Stimulated activated CD8-positive, alpha-beta memory T cell treated with anti-CD3 and anti-CD28 coated beads, Interleukin-12 subunit alpha, Interleukin-12 subunit beta, amount 100 ng/mL, for 24 hours (primary cell): ENCODE measurements around the gene MORN3.
"Not testable (repeated sequence)": the region's sequence is repeated elsewhere in the genome, so short reads cannot be mapped to it uniquely, and the experiment has no call there.

Source experiments
- DNase-seq: peaks from one replicate; pipeline ENCODE4 v3.0.0-alpha.2; 2020; ENCODE audit errors: extremely low read depth

MORN3 gene

GRCh38 chr12:121692744-121693143 is 23.3 kb upstream of the MORN3 start:
- DNase-seq = not testable (repeated sequence)

GRCh38 chr12:121689430-121689829 is 20.0 kb upstream of the MORN3 start:
- DNase-seq = no peak

GRCh38 chr12:121688966-121689365 is 19.5 kb upstream of the MORN3 start:
- DNase-seq = no peak

- DNase-seq = not testable (repeated sequence)
These were observed 10.3 kb upstream of the MORN3 start for GRCh38 chr12:121679661-121680197.

- no peak for DNase-seq
These were observed 9.4 kb upstream of the MORN3 start for GRCh38 chr12:121678716-121679300.

GRCh38 chr12:121678305-121678704 is 8.9 kb upstream of the MORN3 start:
- no peak for DNase-seq

GRCh38 chr12:121676190-121676589 is 6.7 kb upstream of the MORN3 start:
- no peak for DNase-seq

GRCh38 chr12:121673013-121673511 is 3.6 kb upstream of the MORN3 start:
- no peak for DNase-seq

GRCh38 chr12:121668750-121669520 is 519 bp downstream of the MORN3 start:
- no peak for DNase-seq

GRCh38 chr12:121666829-121667228 is 2.6 kb downstream of the MORN3 start:
- not testable (repeated sequence) for DNase-seq

GRCh38 chr12:121663610-121663929 is 5.9 kb downstream of the MORN3 start:
- no peak for DNase-seq

GRCh38 chr12:121661353-121662105 is 7.9 kb downstream of the MORN3 start:
- DNase-seq = not testable (repeated sequence)

- DNase-seq = no peak
These were observed 12.0 kb downstream of the MORN3 start for GRCh38 chr12:121657305-121658008.

- DNase-seq = no peak
These were observed 13.3 kb downstream of the MORN3 start for GRCh38 chr12:121656122-121656521.

- no peak for DNase-seq
These were observed 15.5 kb downstream of the MORN3 start for GRCh38 chr12:121653999-121654398.

- DNase-seq = no peak
These were observed 16.5 kb downstream of the MORN3 start for GRCh38 chr12:121652767-121653497.

- DNase-seq = no peak
These were observed 18.1 kb downstream of the MORN3 start for GRCh38 chr12:121651320-121651719.

- no peak for DNase-seq
These were observed 19.6 kb downstream of the MORN3 start for GRCh38 chr12:121649819-121650353.

- no peak for DNase-seq
These were observed 20.1 kb downstream of the MORN3 start for GRCh38 chr12:121649322-121649721.

- DNase-seq = no peak
These were observed 20.9 kb downstream of the MORN3 start for GRCh38 chr12:121648458-121649028.

- no peak for DNase-seq
These were observed 28.2 kb downstream of the MORN3 start for GRCh38 chr12:121641343-121641630.
